GM12891 (cell line): ENCODE results near the gene PEAK1.

ENCODE experiments used
- POLR2A ChIP-seq: IDR thresholded peaks from 2 replicates; pipeline ENCODE4 v1.6.1; 2011; ENCODE audit warnings: low read depth, low read length, control low read depth
- POLR2AphosphoS5 ChIP-seq: IDR thresholded peaks from 2 replicates; pipeline ENCODE4 v1.6.1; 2011; ENCODE audit warnings: low read depth, low read length, control low read depth
- TAF1 ChIP-seq: IDR thresholded peaks from 2 replicates; pipeline ENCODE4 v1.6.1; 2011; ENCODE audit warnings: low read depth, low read length, control low read depth

GRCh38 chr15:77225088-77225487 lies 194.8 kb downstream of the PEAK1 start:
- no peak for TF ChIP-seq POLR2AphosphoS5
- no peak for TF ChIP-seq TAF1
- TF ChIP-seq POLR2A = no peak
